HS-27A (cell line): ENCODE data around the gene DYNLL2.
"Not testable (repeated sequence)": the region's sequence is repeated elsewhere in the genome, so short reads cannot be mapped to it uniquely, and the experiment has no call there.

Experiments
- DNase-seq: peaks from one replicate; pipeline ENCODE4 v3.0.0-alpha.2; 2012; ENCODE audit warnings: low read depth, missing footprints

The DYNLL2 gene

GRCh38 chr17:58082870-58083490, at the start of gene DYNLL2:
Gene DYNLL2, plus strand, starts transcription at chr17:58083419. Its CDS starts 3,672 bp downstream, at chr17:58087091.
- peak; percentile 51 for DNase-seq

- DNase-seq: no peak
Measured at GRCh38 chr17:58039975-58040374, 43.2 kb upstream of the DYNLL2 start.

- no peak for DNase-seq
Measured at GRCh38 chr17:58040386-58040785, 42.8 kb upstream of the DYNLL2 start.

- DNase-seq: no peak
Measured at GRCh38 chr17:58041161-58041560, 42.1 kb upstream of the DYNLL2 start.

- no peak for DNase-seq
Measured at GRCh38 chr17:58043221-58044181, 39.7 kb upstream of the DYNLL2 start.

- DNase-seq: not testable (repeated sequence)
Measured at GRCh38 chr17:58044256-58044655, 39.0 kb upstream of the DYNLL2 start.

GRCh38 chr17:58046239-58047094, 36.8 kb upstream of the DYNLL2 start:
- no peak for DNase-seq

GRCh38 chr17:58047376-58048150, 35.7 kb upstream of the DYNLL2 start:
- DNase-seq: no peak

- DNase-seq: no peak
Measured at GRCh38 chr17:58049533-58049932, 33.7 kb upstream of the DYNLL2 start.

- DNase-seq: no peak
Measured at GRCh38 chr17:58050966-58051365, 32.3 kb upstream of the DYNLL2 start.

- no peak for DNase-seq
Measured at GRCh38 chr17:58051468-58051867, 31.8 kb upstream of the DYNLL2 start.

GRCh38 chr17:58052407-58052806, 30.8 kb upstream of the DYNLL2 start:
- no peak for DNase-seq

GRCh38 chr17:58052945-58053715, 30.1 kb upstream of the DYNLL2 start:
- DNase-seq: no peak

- DNase-seq: no peak
Measured at GRCh38 chr17:58054641-58055040, 28.6 kb upstream of the DYNLL2 start.

- DNase-seq: no peak
Measured at GRCh38 chr17:58056476-58056875, 26.7 kb upstream of the DYNLL2 start.

GRCh38 chr17:58059141-58059540, 24.1 kb upstream of the DYNLL2 start:
- DNase-seq: no peak

GRCh38 chr17:58060596-58061191, 22.5 kb upstream of the DYNLL2 start:
- no peak for DNase-seq

- no peak for DNase-seq
Measured at GRCh38 chr17:58061672-58062071, 21.5 kb upstream of the DYNLL2 start.

- DNase-seq: no peak
Measured at GRCh38 chr17:58065238-58065637, 18.0 kb upstream of the DYNLL2 start.

GRCh38 chr17:58066401-58066800, 16.8 kb upstream of the DYNLL2 start:
- no peak for DNase-seq
